Hair follicular keratinocyte (primary cell): ENCODE results near the gene PCDHA10. TPM values are rescaled to one million over a fixed set of nuclear protein-coding genes. Genes with fewer than 3 reads are reported as not detected.

Source experiments
- total RNA-seq: library from RNA; depleted of rRNA; stranded (reverse); fragments of >200 nt; gene quantifications from 2 replicates; pipeline ENCODE4 v1.2.3, GENCODE V29; 2015

The PCDHA10 gene, protein sequence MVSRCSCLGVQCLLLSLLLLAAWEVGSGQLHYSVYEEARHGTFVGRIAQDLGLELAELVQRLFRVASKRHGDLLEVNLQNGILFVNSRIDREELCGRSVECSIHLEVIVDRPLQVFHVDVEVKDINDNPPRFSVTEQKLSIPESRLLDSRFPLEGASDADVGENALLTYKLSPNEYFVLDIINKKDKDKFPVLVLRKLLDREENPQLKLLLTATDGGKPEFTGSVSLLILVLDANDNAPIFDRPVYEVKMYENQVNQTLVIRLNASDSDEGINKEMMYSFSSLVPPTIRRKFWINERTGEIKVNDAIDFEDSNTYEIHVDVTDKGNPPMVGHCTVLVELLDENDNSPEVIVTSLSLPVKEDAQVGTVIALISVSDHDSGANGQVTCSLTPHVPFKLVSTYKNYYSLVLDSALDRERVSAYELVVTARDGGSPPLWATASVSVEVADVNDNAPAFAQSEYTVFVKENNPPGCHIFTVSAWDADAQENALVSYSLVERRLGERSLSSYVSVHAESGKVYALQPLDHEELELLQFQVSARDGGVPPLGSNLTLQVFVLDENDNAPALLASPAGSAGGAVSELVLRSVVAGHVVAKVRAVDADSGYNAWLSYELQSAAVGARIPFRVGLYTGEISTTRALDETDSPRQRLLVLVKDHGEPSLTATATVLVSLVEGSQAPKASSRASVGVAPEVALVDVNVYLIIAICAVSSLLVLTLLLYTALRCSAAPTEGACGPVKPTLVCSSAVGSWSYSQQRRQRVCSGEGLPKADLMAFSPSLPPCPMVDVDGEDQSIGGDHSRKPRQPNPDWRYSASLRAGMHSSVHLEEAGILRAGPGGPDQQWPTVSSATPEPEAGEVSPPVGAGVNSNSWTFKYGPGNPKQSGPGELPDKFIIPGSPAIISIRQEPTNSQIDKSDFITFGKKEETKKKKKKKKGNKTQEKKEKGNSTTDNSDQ
- not detected in 2 replicates for total RNA-seq

GRCh38 chr5:140855772-140856674 is at the start of gene PCDHA10:
Gene PCDHA10 (plus strand): TSS chr5:140855897. CDS start chr5:140856049, 152 bp downstream.

GRCh38 chr5:140806834-140807775 is 48.6 kb upstream of the PCDHA10 start, which contains the start of gene PCDHA4:
Gene PCDHA4 (plus strand): TSS chr5:140807068.

GRCh38 chr5:140821375-140822280 is 34.1 kb upstream of the PCDHA10 start, which contains the start of gene PCDHA5:
Gene PCDHA5 (plus strand): TSS chr5:140821613.

DNA sequence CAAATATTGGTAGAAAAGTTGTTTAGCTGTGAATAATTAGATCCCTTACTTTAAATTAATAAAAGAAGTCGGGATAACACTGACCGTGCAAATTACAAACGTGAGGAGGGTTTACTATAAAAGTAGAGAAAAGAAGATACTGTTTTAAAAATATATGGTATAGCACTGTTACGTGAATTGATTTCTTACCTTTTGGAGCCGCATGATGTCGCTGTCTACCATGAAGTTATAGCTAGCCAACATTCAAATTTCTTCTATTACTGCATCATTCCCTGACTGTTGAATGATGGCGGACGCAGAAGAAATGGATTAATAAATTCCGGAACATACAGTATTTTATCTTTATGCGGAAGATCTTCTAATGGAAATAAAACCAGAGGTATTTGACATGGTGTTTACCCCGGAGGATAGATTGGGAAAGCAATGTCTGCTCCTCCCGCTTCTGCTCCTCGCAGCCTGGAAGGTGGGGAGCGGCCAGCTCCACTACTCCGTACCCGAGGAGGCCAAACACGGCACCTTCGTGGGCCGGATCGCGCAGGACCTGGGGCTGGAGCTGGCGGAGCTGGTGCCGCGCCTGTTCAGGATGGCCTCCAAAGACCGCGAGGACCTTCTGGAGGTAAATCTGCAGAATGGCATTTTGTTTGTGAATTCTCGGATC is 27.9 kb upstream of the PCDHA10 start, which contains the start of gene PCDHA6:
Gene PCDHA6, plus strand, starts transcription at position 257 of the 658 bp plus-strand sequence. Its CDS starts 132 bp downstream, at position 389.

DNA sequence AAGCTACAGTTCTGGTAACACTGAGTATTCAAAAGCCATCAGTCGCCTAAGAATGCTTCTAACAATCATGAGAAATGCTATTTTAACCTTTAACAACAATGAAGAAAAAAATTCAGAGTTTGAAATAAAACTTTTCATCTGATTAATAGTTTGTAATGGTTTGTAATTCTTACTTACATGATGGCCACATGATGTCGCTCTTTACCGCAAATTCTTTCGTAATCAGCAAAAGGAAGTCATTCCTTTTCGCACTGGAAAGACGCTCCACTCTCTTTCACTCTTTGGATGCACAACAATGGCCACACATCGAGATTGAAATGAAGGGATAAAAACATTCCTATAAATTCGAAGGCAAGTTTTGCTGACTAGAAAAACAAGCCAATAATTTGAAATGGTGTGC is 21.7 kb upstream of the PCDHA10 start, which contains the start of gene PCDHA7:
Gene PCDHA7, plus strand, starts transcription at position 277 of the 400 bp plus-strand sequence. Its CDS starts 115 bp downstream, at position 392.

DNA sequence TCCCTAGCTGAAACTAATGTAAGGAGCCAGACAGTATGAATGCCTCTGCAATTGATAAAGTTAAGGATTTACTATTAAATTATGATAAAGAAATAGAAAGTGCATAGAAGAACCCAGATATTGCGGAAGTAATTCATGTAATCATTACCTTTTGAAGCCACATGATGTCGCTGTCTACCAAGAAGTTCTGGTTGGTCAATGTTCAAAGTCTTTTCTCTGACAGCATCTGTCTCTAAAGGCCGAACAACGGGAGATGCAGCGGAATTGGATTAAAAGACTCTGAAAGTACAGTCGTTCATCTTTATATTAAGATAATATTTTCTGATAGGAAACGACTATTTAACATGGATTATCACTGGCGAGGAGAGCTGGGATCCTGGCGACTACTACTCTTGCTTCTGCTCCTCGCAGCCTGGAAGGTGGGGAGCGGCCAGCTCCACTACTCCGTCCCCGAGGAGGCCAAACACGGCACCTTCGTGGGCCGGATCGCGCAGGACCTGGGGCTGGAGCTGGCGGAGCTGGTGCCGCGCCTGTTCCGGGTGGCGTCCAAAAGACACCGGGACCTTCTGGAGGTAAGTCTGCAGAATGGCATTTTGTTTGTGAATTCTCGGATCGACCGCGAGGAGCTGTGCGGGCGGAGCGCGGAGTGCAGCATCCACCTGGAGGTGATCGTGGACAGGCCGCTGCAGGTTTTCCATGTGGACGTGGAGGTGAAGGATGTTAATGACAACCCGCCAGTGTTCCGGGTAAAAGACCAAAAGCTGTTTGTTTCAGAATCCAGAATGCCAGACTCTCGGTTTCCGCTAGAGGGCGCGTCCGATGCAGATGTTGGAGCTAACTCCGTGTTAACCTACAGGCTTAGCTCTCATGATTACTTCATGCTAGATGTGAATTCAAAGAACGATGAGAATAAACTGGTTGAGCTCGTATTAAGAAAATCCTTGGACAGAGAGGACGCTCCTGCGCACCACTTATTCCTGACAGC is 14.4 kb upstream of the PCDHA10 start, which contains the start of gene PCDHA8:
Gene PCDHA8, plus strand, starts transcription at position 210 of the 985 bp plus-strand sequence. Its CDS starts 135 bp downstream, at position 345.

DNA sequence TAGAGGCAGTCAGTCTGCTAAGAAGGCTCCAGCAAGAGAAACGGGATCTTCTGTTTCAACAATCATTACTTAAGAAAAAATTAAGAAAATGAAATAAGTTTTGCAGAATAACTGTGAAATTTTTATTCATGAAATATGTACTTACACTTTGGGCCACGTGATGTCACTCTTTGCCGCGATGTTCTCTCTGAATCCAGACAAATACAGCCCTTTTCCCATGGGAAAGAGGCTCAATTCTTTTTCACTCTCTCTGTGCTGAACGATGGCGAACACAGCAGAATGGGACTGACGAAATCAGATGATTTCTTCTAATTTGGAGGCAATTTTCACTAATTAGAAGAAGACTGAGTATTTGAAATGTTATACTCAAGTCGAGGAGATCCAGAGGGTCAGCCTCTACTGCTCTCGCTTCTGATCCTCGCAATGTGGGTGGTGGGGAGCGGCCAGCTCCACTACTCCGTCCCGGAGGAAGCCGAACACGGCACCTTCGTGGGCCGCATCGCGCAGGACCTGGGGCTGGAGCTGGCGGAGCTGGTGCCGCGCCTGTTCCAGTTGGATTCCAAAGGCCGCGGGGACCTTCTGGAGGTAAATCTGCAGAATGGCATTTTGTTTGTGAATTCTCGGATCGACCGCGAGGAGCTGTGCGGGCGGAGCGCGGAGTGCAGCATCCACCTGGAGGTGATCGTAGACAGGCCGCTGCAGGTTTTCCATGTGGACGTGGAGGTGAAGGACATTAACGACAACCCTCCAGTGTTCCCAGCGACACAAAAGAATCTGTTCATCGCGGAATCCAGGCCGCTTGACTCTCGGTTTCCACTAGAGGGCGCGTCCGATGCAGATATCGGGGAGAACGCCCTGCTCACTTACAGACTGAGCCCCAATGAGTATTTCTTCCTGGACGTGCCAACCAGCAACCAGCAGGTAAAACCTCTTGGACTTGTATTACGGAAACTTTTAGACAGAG is 7.3 kb upstream of the PCDHA10 start, which contains the start of gene PCDHA9:
Gene PCDHA9, plus strand, starts transcription at position 244 of the 964 bp plus-strand sequence. Its CDS starts 114 bp downstream, at position 358.

DNA sequence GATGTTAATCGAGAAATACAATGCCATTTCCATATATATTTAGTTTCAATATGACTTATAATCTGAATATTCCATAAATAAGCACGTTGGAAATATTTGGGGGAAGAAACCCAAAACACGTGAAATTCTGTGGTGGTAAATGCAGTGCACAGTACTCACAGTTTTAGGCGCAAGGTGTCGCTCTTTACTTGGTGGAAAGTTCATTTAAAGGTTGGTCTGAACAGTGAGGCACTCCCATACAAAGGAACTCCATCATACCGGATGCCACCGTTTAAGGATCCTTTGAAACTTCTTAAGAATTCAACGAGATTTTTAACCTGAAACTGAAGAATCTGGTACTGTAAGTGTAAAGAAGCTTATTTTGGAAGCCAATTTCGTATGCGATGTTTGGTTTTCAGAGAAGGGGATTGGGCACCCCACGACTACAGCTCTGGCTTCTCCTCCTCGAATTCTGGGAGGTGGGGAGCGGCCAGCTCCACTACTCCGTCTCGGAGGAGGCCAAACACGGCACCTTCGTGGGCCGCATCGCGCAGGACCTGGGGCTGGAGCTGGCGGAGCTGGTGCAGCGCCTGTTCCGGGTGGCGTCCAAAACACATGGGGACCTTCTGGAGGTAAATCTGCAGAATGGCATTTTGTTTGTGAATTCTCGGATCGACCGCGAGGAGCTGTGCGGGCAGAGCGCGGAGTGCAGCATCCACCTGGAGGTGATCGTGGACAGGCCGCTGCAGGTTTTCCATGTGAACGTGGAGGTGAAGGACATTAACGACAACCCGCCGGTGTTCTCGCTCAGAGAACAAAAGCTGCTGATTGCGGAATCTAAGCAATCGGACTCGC is 13.2 kb downstream of the PCDHA10 start, which contains the start of gene PCDHA11:
Gene PCDHA11, plus strand, starts transcription at position 237 of the 834 bp plus-strand sequence. Its CDS starts 147 bp downstream, at position 384.

DNA sequence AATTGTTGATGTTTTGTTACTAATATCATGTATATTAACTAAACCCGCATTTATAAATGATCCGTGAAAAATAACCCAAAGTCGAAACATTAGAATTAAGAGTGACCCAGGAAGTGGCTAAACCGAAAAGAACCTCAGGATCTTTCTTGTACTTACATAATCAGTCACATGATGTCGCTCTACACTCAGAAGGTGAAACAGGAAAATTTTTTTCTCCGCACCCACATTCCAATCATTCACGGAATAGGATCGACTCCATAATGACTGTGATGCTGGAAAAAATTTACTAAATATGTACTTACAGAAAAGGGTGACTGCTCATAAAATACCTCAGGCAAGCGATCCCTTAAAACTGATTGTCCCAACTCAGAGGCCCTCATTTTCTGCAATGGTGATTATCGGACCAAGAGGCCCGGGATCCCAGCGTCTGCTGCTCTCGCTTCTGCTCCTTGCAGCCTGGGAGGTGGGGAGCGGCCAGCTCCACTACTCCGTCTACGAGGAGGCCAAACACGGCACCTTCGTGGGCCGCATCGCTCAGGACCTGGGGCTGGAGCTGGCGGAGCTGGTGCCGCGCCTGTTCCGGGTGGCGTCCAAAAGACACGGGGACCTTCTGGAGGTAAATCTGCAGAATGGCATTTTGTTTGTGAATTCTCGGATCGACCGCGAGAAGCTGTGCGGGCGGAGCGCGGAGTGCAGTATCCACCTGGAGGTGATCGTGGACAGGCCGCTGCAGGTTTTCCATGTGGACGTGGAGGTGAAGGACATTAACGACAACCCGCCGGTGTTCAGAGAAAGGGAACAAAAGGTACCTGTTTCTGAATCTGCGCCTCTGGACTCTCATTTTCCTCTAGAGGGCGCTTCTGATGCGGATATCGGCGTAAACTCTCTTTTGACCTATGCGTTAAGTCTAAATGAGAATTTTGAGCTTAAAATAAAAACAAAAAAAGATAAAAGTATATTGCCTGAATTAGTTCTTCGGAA is 19.7 kb downstream of the PCDHA10 start, which contains the start of gene PCDHA12:
Gene PCDHA12, plus strand, starts transcription at position 224 of the 981 bp plus-strand sequence. Its CDS starts 165 bp downstream, at position 389.

DNA sequence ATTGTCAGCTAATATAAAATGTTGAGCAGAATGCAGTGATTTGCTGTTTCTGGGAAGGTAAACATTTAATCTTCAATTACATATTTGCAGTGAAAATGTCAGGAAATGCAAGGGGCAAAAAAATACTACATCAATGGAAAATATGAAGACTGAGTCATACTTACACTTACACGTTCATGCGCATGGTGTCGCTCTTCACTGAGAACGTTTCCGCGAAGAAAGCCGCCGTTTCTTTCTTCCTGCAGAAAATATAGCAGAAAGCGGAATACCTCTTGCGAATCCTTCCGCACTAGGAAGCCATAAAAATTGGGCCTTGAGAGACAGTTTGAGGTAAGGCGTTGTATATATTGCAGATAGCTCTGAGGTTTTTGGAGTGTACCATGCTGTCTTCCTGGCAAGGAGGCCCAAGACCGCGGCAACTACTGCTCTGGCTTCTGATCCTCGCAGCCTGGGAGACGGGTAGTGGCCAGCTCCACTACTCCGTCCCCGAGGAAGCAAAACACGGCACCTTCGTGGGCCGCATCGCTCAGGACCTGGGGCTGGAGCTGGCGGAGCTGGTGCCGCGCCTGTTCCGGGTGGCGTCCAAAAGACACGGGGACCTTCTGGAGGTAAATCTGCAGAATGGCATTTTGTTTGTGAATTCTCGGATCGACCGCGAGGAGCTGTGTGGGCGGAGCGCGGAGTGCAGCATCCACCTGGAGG is 26.3 kb downstream of the PCDHA10 start, which contains the start of gene PCDHA13:
Gene PCDHA13, plus strand, starts transcription at position 236 of the 702 bp plus-strand sequence. Its CDS starts 145 bp downstream, at position 381.

